ENCODE measurements around the gene VPS35.

VPS35 gene

DNA sequence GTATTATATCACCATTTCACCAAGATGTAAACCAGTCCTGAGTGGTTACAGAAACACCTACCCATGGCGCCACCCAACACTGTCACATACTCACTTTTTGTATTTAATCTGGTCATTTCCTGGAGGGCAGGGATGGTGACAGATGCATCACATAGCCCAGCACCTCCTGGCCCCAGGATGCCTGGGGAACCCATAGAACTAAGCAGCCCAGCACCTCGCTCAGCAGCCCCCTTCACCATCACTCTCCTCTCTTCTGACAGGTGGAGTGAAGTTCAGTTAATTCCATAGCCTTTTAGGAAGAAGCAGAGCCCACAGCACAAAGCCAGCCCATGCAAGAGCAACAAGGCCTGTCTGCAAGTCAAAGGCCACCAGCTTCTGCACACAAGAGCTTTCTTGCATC, 31.6 kb upstream of the VPS35 start:
- Histone ChIP-seq H3K36me3 (ENCODE audit: insufficient read depth, low read length) (no peaks in the 10 kb centered on the region), H3K4me1 (ENCODE audit: insufficient read depth, low read length) (no peaks in the 10 kb centered on the region), H3K9me3 (ENCODE audit: control insufficient read depth, insufficient read depth, low read length) (no peaks in the 10 kb centered on the region), H3K9ac (ENCODE audit: low read depth, low read length) (no peak overlapping the region)

DNA sequence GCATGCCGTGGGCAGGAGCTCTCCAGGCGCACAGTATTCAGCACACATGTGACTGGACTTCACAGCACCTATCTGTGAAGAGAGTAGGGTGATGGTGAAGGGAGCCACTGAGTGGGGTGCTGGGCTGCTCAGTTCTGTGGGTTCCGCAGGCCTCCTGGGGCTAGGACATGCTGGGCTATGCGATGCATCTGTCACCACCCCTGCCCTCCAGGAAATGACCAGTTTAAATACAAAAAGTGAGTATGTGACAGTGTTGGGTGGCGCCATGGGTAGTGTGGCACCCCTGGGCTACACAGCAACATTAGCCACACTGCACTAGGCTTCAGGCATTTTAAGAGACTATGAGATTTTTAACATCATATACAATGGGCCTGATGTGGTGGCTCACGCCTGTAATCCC, 30.6 kb upstream of the VPS35 start:
- H3K9me3 ChIP-seq (ENCODE audit: control insufficient read depth, insufficient read depth, low read length) = no peaks in the 10 kb centered on the region
- no peaks in the 10 kb centered on the region for H3K4me1 ChIP-seq (ENCODE audit: insufficient read depth, low read length)
- no peak overlapping the region for H3K9ac ChIP-seq (ENCODE audit: low read depth, low read length)
- no peaks in the 10 kb centered on the region for H3K36me3 ChIP-seq (ENCODE audit: insufficient read depth, low read length)

DNA sequence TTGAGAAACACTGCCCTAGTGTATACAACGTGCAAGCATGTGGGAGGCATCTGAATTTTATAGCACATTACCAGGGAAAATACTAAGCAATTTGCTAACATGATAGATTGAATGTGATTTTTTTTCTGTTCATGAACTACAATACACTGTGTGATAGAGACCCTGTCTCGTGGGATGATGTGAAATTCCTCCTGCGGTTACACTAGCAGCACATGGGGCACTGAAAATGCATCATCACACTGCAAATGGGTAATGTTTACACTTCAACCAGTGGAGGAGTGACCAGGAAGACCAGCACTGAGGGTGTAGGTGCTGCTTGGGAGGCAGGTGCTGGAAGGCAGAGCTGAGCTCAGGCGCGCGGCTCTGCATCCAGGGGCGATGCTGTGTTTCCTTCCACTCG, 29.2 kb upstream of the VPS35 start:
- Histone ChIP-seq H3K9me3 (ENCODE audit: control insufficient read depth, insufficient read depth, low read length) (no peaks in the 10 kb centered on the region), H3K4me1 (ENCODE audit: insufficient read depth, low read length) (no peaks in the 10 kb centered on the region), H3K36me3 (ENCODE audit: insufficient read depth, low read length) (no peaks in the 10 kb centered on the region), H3K9ac (ENCODE audit: low read depth, low read length) (no peak overlapping the region)

DNA sequence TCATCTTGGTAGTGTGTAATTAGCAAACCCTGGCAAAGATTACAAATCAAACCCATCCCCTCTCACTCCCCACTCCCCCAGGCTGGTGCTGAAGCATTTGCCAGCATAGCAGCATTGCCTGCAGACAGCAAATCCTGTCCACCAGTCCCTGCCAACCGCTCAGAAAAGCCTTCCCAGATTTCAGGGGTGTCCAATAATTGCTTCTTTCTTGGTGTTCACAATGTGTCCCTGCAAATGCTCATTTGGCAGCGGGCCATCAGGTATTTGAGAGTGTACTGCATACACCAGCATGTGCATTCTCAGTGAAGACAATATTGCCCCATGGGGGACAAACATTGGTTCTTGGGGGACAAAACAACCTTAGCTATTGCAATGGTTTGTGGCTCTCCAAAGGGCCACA, 28.7 kb upstream of the VPS35 start:
- no peaks in the 10 kb centered on the region for H3K36me3 ChIP-seq (ENCODE audit: insufficient read depth, low read length)
- H3K9ac ChIP-seq (ENCODE audit: low read depth, low read length) = no peak overlapping the region
- no peaks in the 10 kb centered on the region for H3K9me3 ChIP-seq (ENCODE audit: control insufficient read depth, insufficient read depth, low read length)
- H3K4me1 ChIP-seq (ENCODE audit: insufficient read depth, low read length) = no peaks in the 10 kb centered on the region

DNA sequence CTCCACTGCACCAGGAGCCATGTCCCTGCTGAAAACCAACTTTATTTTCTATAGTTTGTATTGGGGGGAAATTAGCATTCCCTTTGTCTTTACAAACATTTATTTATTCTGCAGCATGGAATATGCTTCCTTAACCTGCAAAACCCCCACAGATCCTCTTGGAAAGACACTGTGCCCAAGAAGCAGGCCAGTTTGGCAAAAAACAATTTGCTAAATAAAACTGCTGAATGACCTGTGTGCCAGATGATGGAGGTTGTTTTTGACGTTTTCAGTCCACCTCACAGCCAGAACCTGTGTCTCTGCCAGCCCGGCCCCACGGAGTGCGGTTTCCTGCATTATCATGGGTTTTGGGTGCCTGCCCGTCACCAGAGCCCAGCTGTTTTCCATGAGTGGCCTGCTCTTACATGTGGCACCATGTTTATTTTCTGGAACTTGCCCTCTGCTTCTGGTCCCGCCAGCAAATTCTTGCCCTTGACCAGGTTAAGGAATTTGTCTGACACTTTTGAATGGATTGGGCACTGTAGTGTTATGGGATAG, 26.9 kb upstream of the VPS35 start:
- H3K9me3 ChIP-seq (ENCODE audit: control insufficient read depth, insufficient read depth, low read length) = no peaks in the 10 kb centered on the region
- H3K4me1 ChIP-seq (ENCODE audit: insufficient read depth, low read length) = no peaks in the 10 kb centered on the region
- no peak overlapping the region for H3K9ac ChIP-seq (ENCODE audit: low read depth, low read length)
- H3K36me3 ChIP-seq (ENCODE audit: insufficient read depth, low read length) = no peaks in the 10 kb centered on the region

DNA sequence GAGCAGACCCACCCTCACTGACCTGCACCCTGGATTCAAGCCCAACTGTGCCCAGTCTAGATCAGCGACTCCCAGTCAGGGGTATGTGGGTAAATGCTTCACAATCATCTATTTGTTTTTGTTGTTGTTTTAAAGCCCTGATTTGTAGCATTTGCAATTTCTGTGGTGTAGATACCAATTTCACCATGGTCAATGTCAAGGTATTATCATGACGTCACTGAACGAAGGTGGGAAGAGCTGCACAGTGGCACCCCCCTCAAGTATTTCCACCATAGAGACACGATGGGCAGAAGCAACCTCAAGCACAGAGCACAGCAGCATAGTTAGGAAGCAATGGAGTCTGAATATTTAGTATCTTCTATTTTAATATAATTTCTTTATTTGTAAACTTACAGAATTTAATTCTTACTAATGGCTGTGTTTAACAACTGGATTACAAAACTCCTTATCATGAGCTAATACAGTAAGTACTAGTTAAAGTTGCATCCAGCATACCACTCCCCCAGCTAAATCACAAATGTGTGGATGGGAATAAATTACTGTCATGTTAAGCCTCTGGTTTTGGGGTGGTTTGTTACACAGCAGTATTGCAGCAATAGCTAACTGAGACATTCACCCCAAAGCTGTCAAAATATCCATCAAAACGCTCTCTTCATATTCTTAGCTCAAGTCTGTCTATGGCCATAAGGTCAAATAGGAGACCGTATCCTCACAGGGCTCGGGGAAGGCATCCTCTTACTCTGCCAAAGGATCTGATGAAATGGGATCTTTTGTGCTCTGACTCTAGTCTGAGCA, 26.0 kb upstream of the VPS35 start:
- no peaks in the 10 kb centered on the region for H3K4me1 ChIP-seq (ENCODE audit: insufficient read depth, low read length)
- H3K9me3 ChIP-seq (ENCODE audit: control insufficient read depth, insufficient read depth, low read length) = no peaks in the 10 kb centered on the region
- no peak overlapping the region for H3K9ac ChIP-seq (ENCODE audit: low read depth, low read length)
- no peaks in the 10 kb centered on the region for H3K36me3 ChIP-seq (ENCODE audit: insufficient read depth, low read length)

DNA sequence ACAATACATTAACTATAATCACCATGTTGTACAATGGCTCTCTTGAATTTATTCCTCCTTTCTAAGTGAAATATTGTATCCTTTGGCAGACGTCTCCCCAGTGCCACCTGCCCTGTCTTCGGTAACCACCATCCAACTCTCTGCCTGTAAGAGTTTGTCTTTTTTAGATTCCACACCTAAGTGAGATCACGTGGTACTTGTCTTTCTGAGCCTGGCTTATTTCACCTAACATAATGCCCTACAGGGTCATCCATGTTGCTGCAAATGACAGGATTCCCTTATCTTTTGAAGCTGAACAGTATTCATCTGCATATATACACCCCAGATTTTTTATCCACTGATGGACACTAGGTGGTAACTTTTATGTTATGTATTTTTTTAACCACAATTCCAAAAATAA, 24.7 kb upstream of the VPS35 start:
- H3K36me3 ChIP-seq (ENCODE audit: insufficient read depth, low read length) = no peaks in the 10 kb centered on the region
- H3K9me3 ChIP-seq (ENCODE audit: control insufficient read depth, insufficient read depth, low read length) = no peaks in the 10 kb centered on the region
- no peaks in the 10 kb centered on the region for H3K4me1 ChIP-seq (ENCODE audit: insufficient read depth, low read length)
- H3K9ac ChIP-seq (ENCODE audit: low read depth, low read length) = no peak overlapping the region

DNA sequence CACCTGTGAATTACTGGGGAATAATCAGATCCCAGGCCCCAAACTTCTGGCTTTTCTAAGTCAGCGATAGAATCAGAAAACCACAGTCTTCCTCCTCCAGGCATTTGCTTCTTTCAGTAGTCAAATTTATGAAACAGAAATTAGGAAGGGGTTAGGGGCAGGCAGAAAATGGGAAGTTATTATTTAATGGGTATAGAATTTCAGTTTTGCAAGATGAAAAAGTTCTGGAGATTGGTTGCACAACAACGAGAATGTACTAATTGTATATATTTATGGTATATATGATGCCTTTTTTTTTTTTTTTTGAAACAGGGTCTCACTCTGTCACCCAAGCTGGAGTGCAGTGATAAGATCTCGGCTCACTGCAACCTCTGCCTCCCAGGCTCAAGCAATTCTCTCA, 23.9 kb upstream of the VPS35 start:
- Histone ChIP-seq H3K36me3 (ENCODE audit: insufficient read depth, low read length) (no peaks in the 10 kb centered on the region), H3K9ac (ENCODE audit: low read depth, low read length) (no peak overlapping the region), H3K9me3 (ENCODE audit: control insufficient read depth, insufficient read depth, low read length) (no peaks in the 10 kb centered on the region), H3K4me1 (ENCODE audit: insufficient read depth, low read length) (no peaks in the 10 kb centered on the region)

DNA sequence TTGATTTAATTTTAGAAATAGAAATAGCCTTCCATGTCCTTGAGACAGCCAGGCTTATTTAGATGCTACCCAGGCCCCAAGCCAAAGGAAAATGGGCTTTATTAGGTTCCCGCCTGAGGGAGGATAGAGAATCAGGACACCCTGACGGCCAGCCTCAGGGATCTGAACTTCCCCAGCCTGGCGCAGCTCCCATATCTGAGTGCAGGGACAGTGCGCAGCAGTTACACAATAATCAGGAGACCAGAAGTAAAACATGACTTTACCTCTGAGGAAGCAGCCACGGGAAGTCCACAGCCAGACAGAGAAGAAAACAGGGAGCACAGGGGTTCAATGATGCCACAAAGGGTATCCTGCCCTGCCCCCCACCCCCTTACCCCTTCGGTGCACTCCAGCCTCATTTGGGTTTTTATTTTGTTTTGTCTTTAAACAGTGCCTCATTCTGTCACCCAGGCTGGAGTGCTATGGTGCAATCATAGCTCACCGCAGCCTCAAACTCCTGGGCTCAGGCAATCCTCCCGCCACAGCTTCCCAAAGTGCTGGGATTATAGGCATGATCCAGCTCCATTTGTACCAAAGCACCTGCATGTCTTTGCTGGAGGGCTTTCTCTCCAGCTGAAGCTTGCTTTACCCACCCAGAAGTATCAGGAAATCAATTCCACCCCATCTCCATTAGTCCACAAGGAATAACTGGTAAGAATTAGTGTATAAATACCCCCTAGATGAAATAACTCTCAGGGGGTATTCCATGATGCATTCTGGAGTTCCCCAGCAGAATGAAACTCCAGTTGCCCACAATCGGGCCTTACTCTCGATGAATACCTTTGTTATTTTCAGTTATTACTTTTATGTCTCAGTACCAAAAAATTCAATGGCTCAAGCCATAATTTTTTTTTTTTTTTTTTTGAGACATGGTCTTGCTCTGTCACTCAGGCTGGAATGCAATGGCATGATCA, 22.4 kb upstream of the VPS35 start:
- Histone ChIP-seq H3K4me1 (ENCODE audit: insufficient read depth, low read length) (no peaks in the 10 kb centered on the region), H3K9ac (ENCODE audit: low read depth, low read length) (no peak overlapping the region), H3K36me3 (ENCODE audit: insufficient read depth, low read length) (no peaks in the 10 kb centered on the region), H3K9me3 (ENCODE audit: control insufficient read depth, insufficient read depth, low read length) (no peaks in the 10 kb centered on the region)

DNA sequence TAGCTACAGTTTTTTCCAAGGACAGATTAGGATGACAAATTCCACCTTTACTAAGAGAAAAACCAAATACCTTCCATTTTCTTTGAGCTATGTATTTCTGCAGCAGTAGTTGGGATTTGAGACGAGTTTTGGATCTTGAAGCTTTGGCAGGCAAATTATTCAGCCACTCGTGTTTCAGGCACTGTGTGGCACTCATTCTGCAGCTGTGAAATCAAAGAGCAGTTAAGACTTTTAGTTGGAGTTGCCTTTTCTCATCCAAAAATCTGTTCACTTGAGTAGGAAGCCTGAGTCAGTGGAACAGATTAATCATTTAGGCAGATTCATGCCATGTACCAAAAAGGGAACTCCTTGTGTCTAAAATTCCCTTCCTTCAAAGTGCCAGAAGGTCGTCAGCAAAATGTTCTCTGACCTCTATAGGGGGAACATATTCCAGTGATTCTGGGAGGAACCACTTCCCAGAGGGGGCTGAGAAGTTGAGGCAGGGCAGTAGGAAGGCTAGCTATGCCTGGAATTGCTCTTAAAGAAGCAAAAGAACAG, 20.6 kb upstream of the VPS35 start:
- H3K9me3 ChIP-seq (ENCODE audit: control insufficient read depth, insufficient read depth, low read length) = no peaks in the 10 kb centered on the region
- H3K4me1 ChIP-seq (ENCODE audit: insufficient read depth, low read length) = no peaks in the 10 kb centered on the region
- no peak overlapping the region for H3K9ac ChIP-seq (ENCODE audit: low read depth, low read length)
- no peaks in the 10 kb centered on the region for H3K36me3 ChIP-seq (ENCODE audit: insufficient read depth, low read length)

DNA sequence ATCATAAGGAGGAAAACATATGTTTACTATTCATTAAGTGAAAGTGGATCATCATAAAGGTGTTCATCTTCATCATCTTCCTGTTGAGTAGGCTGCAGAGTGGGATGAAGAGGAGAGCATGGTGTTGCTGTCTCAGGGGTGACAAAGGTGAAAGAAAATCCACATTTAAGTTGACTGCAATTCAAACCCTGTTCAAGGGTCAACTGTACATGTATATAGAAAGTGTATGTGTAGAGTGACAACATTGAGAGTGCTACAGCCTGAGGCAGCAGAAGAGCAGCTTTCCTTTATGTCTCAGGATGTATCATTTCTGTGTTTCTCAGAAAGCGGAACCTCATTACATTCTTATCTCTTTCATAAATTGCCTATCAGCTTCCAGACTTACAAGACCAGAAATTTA, 17.7 kb upstream of the VPS35 start:
- H3K4me1 ChIP-seq (ENCODE audit: insufficient read depth, low read length) = no peaks in the 10 kb centered on the region
- H3K9ac ChIP-seq (ENCODE audit: low read depth, low read length) = no peak overlapping the region
- no peaks in the 10 kb centered on the region for H3K9me3 ChIP-seq (ENCODE audit: control insufficient read depth, insufficient read depth, low read length)
- no peaks in the 10 kb centered on the region for H3K36me3 ChIP-seq (ENCODE audit: insufficient read depth, low read length)

DNA sequence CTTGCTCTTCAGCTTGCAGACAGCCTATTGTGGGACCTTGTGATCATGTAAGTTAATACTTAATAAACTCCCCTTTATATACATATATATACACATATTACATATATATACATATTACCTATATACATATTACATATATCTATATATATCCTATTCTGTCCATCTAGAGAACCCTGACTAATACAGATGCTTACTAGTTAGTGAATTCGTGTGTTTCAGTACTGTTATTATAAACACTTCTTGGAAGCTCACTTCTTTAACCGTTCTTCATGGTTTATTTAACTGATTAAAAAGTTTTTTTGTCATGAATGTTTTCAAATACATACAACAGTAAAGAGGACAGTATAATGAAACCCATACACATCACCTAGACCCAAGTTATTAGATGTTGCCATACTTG, 13.1 kb upstream of the VPS35 start:
- Histone ChIP-seq H3K36me3 (ENCODE audit: insufficient read depth, low read length) (0 out of 2 replicates have a peak, but pooled peaks cover 2% of the 10 kb centered on the region), H3K9me3 (ENCODE audit: control insufficient read depth, insufficient read depth, low read length) (no peaks in the 10 kb centered on the region), H3K9ac (ENCODE audit: low read depth, low read length) (no peak overlapping the region), H3K4me1 (ENCODE audit: insufficient read depth, low read length) (no peaks in the 10 kb centered on the region)

DNA sequence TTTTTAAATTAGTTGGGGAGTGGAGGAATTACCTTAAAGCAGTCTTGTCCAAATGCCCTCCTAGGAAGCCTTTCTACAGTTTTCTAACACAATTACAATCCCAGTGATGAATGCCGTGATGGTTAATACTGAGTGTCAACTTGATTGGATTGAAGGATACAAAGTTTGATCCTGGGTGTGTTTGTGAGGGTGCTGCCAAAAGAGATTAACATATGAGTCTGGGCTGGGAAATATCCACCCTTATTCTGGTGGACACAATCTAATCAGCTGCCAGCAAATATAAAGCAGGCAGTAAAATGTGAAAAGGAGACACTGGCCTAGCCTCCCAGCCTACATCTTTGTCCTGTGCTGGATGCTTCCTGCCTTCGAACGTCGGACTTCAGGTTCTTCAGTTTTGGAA, 12.6 kb upstream of the VPS35 start:
- Histone ChIP-seq H3K9ac (ENCODE audit: low read depth, low read length) (no peak overlapping the region), H3K9me3 (ENCODE audit: control insufficient read depth, insufficient read depth, low read length) (no peaks in the 10 kb centered on the region), H3K4me1 (ENCODE audit: insufficient read depth, low read length) (no peaks in the 10 kb centered on the region), H3K36me3 (ENCODE audit: insufficient read depth, low read length) (0 out of 2 replicates have a peak, but pooled peaks cover 5% of the 10 kb centered on the region)

DNA sequence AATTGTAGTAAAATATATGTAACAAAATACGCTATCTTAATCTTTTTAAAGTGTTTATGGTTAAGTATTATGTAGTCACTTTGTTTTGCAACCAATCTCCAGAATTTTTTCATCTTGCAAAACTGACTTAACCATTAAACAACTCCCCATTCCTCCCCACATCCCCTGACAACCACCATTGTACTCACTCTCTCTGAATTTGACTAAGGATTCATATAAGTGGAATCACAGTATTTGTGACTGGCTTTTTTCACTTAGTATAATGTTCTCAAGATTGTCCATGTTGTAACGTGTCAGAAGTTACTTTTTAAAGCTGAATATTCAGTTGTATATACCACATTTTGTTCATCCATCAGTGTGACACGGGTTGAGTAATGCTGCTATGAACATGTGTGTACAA, 11.1 kb upstream of the VPS35 start:
- Histone ChIP-seq H3K4me1 (ENCODE audit: insufficient read depth, low read length) (no peaks in the 10 kb centered on the region), H3K36me3 (ENCODE audit: insufficient read depth, low read length) (peaks cover 14% of the 10 kb centered on the region), H3K9me3 (ENCODE audit: control insufficient read depth, insufficient read depth, low read length) (no peaks in the 10 kb centered on the region), H3K9ac (ENCODE audit: low read depth, low read length) (no peak overlapping the region)

Data from ES-I3 (cell line).